ENCODE measurements around the gene CYTIP. TPM values are rescaled to one million over a fixed set of nuclear protein-coding genes. Genes with fewer than 3 reads are reported as not detected.

CYTIP gene
- 0.14 and 0.27 TPM in 2 replicates for total RNA-seq
- long read RNA-seq, partial matches to known transcripts: 0 of 1 reads
- long read RNA-seq, other reads (novel, unspliced or antisense): 1 of 1 reads

- H3K27ac Mint-ChIP-seq: peak within 1 kb of the TSS; percentile 43
- DNase-seq (ENCODE audit: low spot score, unreplicated experiment): no peak
- peaks cover 19% of the 10 kb centered on the region for H3K4me1 Mint-ChIP-seq (ENCODE audit: low read depth)
- H3K27me3 Mint-ChIP-seq: no peaks in the 10 kb centered on the region
- H3K36me3 Mint-ChIP-seq (ENCODE audit: insufficient read depth): no peaks in the 10 kb centered on the region
- TF ChIP-seq, protein P1, sequence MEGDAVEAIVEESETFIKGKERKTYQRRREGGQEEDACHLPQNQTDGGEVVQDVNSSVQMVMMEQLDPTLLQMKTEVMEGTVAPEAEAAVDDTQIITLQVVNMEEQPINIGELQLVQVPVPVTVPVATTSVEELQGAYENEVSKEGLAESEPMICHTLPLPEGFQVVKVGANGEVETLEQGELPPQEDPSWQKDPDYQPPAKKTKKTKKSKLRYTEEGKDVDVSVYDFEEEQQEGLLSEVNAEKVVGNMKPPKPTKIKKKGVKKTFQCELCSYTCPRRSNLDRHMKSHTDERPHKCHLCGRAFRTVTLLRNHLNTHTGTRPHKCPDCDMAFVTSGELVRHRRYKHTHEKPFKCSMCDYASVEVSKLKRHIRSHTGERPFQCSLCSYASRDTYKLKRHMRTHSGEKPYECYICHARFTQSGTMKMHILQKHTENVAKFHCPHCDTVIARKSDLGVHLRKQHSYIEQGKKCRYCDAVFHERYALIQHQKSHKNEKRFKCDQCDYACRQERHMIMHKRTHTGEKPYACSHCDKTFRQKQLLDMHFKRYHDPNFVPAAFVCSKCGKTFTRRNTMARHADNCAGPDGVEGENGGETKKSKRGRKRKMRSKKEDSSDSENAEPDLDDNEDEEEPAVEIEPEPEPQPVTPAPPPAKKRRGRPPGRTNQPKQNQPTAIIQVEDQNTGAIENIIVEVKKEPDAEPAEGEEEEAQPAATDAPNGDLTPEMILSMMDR (IDR thresholded peaks at IDR 0.05; ENCODE audit: unreplicated experiment): no peak
- no peaks in the 10 kb centered on the region for H3K9me3 Mint-ChIP-seq (ENCODE audit: low read depth)
- no peak within 1 kb of the TSS for H3K4me3 Mint-ChIP-seq (ENCODE audit: low read depth)
These were observed at the start of gene CYTIP for GRCh38 chr2:157443795-157444640. Gene CYTIP (minus strand): TSS chr2:157444089. CDS start chr2:157444020, 69 bp downstream.

DNA sequence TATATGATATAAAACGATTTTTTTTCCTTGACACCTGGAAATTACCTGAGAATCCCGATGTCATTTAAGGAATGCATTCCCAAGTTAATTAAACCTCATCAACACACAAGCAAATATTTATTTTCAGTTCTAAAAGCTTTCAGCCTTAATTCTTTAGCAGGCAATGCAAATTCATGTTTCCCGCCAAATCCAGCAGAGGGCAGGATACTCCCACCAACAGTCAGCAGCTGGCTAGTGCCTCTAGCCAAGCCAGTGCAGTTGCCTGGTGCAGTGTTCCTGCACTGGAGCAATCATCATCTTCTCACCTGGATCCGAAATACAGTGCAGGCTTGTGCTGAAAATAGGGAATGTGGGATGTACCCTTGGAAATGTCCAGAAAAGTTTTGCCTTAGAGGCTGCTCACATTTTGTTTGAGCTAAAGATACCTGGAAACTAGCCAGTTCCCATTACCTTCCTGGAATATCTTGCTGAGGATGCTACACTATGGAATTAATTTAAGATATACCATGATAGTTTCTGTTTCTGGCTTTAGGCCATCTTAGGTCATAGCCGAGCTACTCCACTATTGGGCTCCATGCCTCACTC, 48.4 kb upstream of the CYTIP start:
- Mint-ChIP-seq H3K4me3 (ENCODE audit: low read depth) (no peak overlapping the region), H3K27me3 (no peaks in the 10 kb centered on the region), H3K9me3 (ENCODE audit: low read depth) (no peaks in the 10 kb centered on the region), H3K27ac (no peak overlapping the region), H3K4me1 (ENCODE audit: low read depth) (peaks cover 12% of the 10 kb centered on the region), H3K36me3 (ENCODE audit: insufficient read depth) (no peaks in the 10 kb centered on the region)
- TF ChIP-seq, protein P1 (IDR thresholded peaks at IDR 0.05; ENCODE audit: unreplicated experiment): peak; percentile 83
- peak; percentile 47 for DNase-seq (ENCODE audit: low spot score, unreplicated experiment)

DNA sequence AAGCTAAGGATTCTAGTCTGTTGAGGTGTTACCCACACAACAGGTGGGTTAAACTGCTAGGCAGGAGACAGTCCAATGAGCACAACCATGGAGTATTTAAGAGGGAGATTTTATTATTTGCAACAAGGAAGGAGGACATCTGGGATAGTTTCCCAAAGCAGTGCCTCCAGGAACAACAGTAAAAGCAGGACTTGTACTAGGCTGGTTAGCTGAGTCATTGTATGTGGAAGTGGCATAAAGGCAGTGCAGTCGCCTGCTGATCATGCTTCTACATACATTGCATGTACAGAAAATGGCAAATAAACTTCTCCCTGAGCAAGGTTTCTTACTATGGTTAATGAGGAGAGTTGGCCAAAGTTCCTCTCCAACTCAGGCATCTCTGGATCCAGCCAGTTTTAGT, 46.1 kb upstream of the CYTIP start:
- Mint-ChIP-seq H3K9me3 (ENCODE audit: low read depth) (no peaks in the 10 kb centered on the region), H3K27ac (no peak overlapping the region), H3K4me3 (ENCODE audit: low read depth) (no peak overlapping the region), H3K27me3 (no peaks in the 10 kb centered on the region), H3K36me3 (ENCODE audit: insufficient read depth) (no peaks in the 10 kb centered on the region), H3K4me1 (ENCODE audit: low read depth) (peaks cover 28% of the 10 kb centered on the region)
- no peak for DNase-seq (ENCODE audit: low spot score, unreplicated experiment)
- TF ChIP-seq, protein P1 (IDR thresholded peaks at IDR 0.05; ENCODE audit: unreplicated experiment): no peak

DNA sequence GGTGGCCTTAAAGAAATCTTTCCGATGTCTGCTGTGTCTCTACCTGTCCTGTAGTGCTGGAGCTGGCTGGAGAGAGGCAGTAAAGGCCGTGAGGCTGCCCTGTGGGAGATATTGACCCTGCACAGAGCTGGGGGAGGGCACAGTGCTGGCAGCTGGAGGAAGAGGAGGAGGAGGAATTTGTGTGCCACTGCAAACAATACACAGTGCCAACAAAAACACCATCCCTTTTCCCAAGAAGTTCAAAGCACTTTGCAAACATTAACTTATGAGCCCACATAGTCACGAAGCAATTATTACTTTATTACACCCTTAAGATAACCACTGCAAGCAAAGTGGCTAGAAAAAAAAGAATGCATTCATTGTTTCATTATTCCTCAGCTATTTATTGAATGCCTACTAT, 45.0 kb upstream of the CYTIP start:
- H3K27ac Mint-ChIP-seq: no peak overlapping the region
- no peaks in the 10 kb centered on the region for H3K9me3 Mint-ChIP-seq (ENCODE audit: low read depth)
- H3K4me1 Mint-ChIP-seq (ENCODE audit: low read depth): peaks cover 28% of the 10 kb centered on the region
- H3K36me3 Mint-ChIP-seq (ENCODE audit: insufficient read depth): no peaks in the 10 kb centered on the region
- H3K4me3 Mint-ChIP-seq (ENCODE audit: low read depth): no peak overlapping the region
- no peaks in the 10 kb centered on the region for H3K27me3 Mint-ChIP-seq
- DNase-seq (ENCODE audit: low spot score, unreplicated experiment): no peak
- TF ChIP-seq, protein P1 (IDR thresholded peaks at IDR 0.05; ENCODE audit: unreplicated experiment): no peak

GRCh38 chr2:157487747-157488146, 43.9 kb upstream of the CYTIP start:
- Mint-ChIP-seq H3K4me3 (ENCODE audit: low read depth) (no peak overlapping the region), H3K27me3 (no peaks in the 10 kb centered on the region), H3K36me3 (ENCODE audit: insufficient read depth) (no peaks in the 10 kb centered on the region), H3K4me1 (ENCODE audit: low read depth) (peaks cover 28% of the 10 kb centered on the region), H3K9me3 (ENCODE audit: low read depth) (no peaks in the 10 kb centered on the region), H3K27ac (no peak overlapping the region)
- DNase-seq (ENCODE audit: low spot score, unreplicated experiment): no peak
- TF ChIP-seq, protein P1 (IDR thresholded peaks at IDR 0.05; ENCODE audit: unreplicated experiment): no peak
